HK-2 (cell line): ENCODE measurements around the gene NSD2.

Source experiments
- DNase-seq: peaks from one replicate; pipeline ENCODE4 v3.0.0-alpha.2; 2018; ENCODE audit not compliant: unreplicated experiment

The NSD2 gene

DNA sequence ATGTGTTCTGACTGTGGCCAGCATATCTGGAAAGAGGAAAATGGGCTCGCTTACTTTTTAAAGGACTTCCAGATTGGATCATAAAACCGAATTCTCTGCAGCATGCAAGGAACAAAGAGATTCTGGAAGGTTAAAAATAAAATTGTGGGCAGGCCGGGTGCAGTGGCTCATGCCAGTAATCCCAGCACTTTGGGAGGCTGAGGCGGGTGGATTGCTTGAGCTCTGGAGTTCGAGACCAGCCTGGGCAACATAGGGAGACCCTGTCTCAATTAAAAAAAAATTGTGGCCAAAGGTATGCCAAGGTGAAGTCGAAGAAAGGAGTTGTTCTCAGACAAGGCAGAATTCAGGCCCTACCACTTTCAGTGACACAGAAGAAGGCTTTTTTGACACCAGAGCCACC is 99.7 kb downstream of the NSD2 start:
- no peak for DNase-seq

GRCh38 chr4:1971456-1972200 is 100.4 kb downstream of the NSD2 start:
- DNase-seq: no peak

DNA sequence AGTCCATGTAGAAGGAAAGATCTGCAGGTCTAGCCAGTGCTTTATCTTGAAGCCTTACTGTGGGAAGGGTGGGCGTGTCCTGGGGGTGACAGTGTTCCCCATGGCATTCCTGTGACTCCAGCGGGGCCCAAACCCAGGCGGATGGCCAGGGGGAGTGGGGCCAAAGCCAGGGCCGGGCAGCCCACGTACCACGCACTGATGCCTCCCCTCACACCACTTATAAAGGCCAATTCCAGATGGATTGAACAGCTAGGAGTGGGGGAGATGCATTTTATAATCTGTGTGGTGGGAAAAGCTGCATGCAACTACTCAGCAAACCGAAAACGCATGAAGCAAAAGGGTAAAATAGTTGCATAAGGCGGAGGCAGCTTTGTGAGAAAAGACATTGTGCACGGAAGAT is 101.2 kb downstream of the NSD2 start:
- DNase-seq: no peak

DNA sequence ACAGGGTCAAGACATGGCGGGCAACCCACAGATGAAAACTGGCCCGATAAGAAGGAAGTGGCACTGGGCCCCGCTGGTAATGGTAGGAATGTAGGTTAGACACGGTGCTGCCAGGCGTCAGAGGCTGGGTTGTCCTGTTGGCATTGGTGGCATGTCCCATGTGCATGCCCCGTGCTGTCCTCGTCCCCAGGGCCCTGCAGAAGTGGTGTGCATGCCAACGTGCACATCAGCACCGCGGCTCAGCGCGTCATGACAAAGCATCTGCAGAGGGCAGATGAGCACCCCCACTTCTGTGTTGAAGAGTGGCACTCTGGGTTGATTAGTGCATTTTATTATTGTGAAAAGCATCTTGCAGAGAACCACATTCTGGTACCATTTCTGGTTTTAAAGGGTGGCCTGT is 102.0 kb downstream of the NSD2 start:
- no peak for DNase-seq

DNA sequence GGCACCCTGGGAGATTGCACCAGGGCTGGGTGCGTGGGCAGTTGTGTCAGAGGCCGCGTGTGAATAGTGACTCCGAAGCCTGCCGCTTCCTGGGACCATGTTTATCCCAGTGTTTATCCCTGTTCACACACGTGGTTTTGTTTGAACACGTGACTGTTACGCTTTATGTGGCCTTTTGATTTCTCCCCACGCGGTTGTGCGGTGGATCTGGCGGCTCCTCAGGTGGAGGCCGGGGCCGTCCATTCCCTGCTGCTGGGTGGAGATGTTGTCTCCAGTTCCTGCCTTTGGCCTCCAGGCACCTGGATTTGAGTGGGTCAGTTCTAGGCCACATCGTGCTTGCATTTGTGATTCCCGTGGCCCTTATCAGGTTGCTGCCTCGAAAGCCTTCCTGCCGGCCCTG is 102.5 kb downstream of the NSD2 start:
- no peak for DNase-seq

- DNase-seq: no peak
These were observed 103.6 kb downstream of the NSD2 start for GRCh38 chr4:1974840-1975239.

DNA sequence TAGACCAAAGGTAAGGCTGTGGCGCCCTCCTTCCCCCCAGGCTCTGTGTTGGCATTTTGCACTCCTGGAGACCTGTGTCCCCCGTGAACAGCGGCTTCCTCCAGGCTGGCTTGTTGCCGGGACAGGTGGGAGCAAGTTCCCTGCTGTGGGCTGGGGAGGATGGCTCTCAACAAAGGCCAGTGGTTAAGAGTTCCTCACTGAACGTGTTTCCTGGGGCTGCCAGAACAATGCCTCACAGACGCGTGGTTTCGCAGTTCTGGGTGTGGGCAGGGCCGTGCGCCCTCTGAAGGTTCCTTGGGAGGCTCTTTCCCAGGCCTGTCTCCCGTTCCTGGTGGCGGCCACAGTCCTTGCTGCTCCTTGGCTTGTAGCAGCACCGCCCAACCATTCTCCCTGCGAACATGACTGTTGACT is 104.2 kb downstream of the NSD2 start:
- DNase-seq: no peak

DNA sequence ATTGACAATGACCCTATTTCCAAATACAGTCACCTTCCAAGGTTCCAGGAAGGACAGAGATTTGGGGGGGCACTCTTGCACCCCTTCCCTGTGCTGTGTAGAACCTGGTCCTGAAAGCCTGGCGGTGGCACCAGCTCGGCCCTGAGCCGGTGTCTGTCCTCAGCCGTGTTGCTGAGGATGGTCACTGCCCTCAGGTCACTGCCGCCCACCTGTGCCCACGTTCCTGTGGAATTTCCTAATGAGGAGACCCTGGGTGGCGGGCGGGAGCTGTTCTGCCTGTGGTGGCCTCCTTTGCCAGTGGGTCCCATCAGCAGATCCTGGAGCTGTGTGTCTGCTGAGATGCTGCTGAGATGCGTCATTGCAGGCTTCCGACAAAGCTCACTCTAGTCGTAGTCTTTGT is 104.7 kb downstream of the NSD2 start:
- DNase-seq: no peak

DNA sequence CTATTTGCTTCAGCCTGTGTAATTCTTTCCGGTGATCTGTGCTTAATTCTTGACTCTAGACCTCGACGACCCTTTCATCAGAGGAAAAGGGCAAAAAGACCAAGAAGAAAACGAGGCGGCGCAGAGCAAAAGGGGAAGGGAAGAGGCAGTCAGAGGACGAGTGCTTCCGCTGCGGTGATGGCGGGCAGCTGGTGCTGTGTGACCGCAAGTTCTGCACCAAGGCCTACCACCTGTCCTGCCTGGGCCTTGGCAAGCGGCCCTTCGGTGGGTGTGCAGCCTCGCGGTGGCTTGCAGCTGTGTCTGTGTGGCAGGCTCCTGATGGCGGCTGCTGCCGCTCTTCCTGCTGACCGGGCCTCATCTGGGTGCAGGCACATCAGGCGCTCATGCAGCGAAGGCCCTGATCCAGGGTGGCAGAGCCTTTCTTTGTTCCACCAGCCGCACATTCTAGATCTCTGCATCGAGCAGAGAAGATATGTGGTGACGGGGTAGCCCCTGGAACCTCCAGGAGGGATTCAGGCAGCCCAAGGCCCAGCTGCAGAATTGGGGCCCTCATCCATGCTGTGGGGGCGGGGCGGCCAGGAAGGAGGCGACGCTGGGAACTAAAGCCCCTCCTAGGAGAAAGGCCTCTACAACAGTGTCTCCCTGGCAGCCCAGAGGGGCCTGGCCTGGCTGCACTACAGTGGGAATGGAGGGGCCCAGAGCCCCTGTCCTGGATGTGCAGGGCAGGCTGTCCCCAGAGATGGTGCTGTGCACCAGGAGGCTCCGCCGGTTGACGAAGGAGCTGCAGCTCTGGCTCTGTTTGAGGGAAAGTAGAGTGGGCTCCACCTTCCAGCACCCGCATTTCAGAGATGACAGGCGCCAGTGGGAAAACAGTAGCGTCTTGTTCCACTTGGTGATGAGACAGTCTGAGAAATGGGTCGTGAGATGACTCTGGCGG is 105.5 kb downstream of the NSD2 start:
- no peak for DNase-seq

- DNase-seq: no peak
These were observed 107.0 kb downstream of the NSD2 start for GRCh38 chr4:1978226-1978625.

- no peak for DNase-seq
These were observed 107.7 kb downstream of the NSD2 start for GRCh38 chr4:1978741-1979476.

- DNase-seq: no peak
These were observed 108.4 kb downstream of the NSD2 start for GRCh38 chr4:1979477-1980196.

GRCh38 chr4:1980561-1981041 is 109.4 kb downstream of the NSD2 start:
- DNase-seq: no peak

- no peak for DNase-seq
These were observed 110.3 kb downstream of the NSD2 start for GRCh38 chr4:1981251-1982058.

DNA sequence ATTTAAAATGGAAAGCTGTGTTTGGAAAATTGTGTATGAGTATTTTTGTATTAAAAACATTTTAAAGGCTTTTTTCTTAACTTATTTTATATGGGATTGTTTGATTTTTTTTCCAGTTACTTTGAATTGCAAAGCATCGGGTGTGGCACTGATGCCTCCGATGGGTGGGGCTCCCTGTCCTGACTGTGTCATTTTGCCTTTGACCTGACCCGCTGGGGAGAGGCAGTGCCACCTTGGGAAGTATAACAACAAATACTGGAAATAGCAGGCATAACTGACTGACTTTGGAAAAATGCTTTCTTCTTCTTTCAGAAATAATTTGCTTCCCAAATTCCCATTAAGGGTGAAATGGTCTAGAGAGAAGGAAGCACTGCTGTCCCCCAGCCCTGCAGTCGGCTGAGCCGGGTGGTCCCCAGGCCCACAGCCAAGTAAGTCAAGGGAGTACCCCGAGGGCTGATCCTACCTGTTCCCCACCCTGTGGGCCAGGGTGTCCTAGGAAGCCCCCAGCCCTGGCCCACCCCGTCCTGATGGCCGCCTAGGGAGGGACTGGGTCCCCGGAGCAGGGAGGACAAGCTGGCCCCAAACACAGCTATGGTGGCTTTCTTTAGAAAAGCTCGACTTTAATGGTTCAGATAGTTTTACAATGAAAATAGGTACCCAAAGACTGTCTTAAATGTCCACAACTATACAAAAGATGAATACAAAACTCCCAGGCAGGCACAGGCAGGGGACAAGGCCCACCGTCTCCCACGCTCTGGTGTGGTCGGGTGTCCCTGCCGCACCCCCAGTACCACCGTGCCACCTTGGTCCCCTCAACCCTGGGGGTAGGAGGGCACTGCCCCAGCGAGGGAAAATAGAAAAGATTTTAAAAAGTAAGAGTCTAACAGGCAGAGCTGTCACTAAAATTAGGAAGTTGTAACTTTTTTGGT is 111.2 kb downstream of the NSD2 start:
- DNase-seq: no peak

DNA sequence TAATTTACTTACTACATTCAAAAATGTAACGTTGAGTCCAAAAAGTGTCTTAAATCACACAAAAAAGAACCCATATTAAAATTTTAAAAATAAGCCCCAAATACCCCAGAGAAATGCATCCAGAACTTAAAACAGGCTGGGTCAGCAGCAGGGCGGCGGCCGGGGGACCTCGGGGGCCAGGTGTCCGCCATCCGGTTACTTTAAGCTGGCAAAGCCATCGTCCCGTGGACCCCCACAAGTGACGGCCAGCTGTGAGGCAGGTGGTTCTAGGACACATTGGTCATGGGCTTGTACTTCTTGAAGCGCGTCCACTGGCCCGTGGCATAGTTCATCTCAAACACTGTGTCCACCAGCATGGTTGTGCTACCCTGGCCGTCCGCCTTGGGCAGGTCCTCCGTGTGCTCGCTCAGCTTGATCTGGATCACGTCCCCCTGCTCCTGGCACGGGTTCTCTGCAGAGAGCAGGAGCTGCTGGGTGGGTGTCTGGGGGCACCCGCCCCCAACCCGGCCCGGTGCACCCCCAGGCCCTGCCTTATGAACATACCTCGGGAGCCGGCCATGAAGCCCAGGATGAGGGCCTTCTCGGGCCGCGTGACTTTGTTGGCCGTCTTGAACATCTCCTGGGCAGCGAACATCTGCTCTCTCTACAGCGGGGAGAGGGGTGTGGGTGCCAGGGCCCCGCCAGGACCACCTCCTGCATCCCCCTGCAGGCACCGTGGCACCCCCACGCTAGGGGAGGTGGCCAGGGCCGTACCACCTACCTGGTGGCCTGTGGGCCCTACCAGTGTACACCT is 112.1 kb downstream of the NSD2 start:
- no peak for DNase-seq

GRCh38 chr4:1983846-1984405 is 112.7 kb downstream of the NSD2 start:
- DNase-seq: no peak

DNA sequence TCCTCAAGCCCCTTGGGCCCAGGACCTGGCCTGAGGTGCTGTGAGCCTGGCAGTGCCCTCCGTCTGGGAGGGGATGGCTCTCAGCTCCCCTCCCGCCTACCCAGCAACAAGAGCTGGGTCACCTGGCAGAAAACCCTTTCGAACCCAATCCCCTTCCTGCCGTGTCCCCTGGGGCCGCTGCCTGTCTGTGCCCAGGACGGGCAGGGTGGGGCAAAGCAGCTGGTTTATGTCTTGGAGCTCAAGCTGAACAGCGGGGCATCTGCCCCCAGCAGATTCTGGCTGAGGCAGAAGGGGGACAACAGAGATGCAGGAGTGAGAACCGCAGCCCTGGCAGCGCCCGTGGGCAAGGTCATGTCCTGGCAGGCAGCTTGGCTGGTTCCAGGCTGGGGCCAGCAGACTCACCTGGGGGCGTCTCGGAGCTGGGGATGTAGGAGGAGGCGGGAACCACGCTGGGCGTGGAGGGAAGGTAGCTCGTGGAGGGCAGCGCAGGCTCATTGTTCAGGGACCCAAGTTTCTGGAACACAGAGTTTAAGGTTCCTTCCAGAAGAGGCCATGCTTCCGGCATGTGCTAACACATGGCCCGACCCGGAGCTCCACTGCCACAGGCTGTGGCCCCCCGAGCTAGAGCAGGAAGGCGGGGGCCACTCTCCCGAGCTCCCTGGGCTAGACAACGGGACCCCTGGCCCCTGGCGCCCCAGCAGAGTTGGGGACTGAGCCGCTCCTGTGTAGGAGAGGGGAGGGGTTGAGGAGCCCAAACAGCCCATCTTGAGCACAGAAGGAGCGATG is 113.4 kb downstream of the NSD2 start:
- no peak for DNase-seq
